ENCODE data around the gene MAPKAPK3.

- TF ChIP-seq, protein P1, sequence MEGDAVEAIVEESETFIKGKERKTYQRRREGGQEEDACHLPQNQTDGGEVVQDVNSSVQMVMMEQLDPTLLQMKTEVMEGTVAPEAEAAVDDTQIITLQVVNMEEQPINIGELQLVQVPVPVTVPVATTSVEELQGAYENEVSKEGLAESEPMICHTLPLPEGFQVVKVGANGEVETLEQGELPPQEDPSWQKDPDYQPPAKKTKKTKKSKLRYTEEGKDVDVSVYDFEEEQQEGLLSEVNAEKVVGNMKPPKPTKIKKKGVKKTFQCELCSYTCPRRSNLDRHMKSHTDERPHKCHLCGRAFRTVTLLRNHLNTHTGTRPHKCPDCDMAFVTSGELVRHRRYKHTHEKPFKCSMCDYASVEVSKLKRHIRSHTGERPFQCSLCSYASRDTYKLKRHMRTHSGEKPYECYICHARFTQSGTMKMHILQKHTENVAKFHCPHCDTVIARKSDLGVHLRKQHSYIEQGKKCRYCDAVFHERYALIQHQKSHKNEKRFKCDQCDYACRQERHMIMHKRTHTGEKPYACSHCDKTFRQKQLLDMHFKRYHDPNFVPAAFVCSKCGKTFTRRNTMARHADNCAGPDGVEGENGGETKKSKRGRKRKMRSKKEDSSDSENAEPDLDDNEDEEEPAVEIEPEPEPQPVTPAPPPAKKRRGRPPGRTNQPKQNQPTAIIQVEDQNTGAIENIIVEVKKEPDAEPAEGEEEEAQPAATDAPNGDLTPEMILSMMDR (IDR thresholded peaks at IDR 0.05; ENCODE audit: poor library complexity) = no peak
- no peak for TF ChIP-seq EZH2 (IDR thresholded peaks at IDR 0.05; ENCODE audit: borderline replicate concordance)
- TF ChIP-seq EZH2phosphoT487 (IDR thresholded peaks at IDR 0.05; ENCODE audit: low read depth, severe bottlenecking, unreplicated experiment) = no peak
Observed at GRCh38 chr3:50599115-50599715, 17.7 kb upstream of the MAPKAPK3 start.

All from hepatocyte (in vitro differentiated cells).